ENCODE data around the gene NXF3. TPM values are rescaled to one million over a fixed set of nuclear protein-coding genes. Genes with fewer than 3 reads are reported as not detected.

NXF3 gene
- total and polyA plus RNA-seq, 12 donors, result 0.06 to 5.9 (median 1.3) TPM; not detected in 1

DNA sequence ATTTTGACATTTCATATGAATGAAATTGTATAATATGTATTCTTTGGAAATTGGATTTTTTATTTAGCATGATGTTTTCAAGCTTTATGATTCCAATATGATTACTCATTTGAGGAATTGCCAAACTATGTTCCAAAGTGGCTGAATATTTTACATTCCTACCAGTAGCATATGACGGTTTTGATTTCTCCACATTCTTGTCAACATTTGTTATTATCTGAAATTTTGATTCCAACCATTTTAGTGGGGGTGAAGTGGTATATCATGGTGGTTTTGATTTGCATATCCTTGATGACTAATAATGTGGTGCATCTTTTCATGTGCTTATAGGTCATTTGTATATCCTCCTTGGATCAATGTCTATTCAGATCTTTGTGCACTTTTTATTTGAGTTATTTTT, 26.3 kb downstream of the NXF3 start:
- WGBS, 4 donors, result 35 to 56% (median 51%) methylated on average over 1 of the region's 1 CpG
- no peak for DNase-seq
- H3K4me1 ChIP-seq (replicated peaks in 1 of 2), result no peaks in the 10 kb centered on the region
- no peaks in the 10 kb centered on the region for H3K36me3 ChIP-seq (replicated peaks in 1 of 2)
- TF ChIP-seq POLR2A (IDR thresholded peaks at IDR 0.05), result no peak
- no peak for TF ChIP-seq CTCF (IDR thresholded peaks at IDR 0.05)
- peaks cover 20% of the 10 kb centered on the region for H3K27me3 ChIP-seq
- H3K4me3 ChIP-seq, result no peak overlapping the region
- no peak overlapping the region for H3K27ac ChIP-seq
- no peaks in the 10 kb centered on the region for H3K9me3 ChIP-seq (replicated peaks in 1 of 3)
- intact Hi-C loops (cut with DNase I), result no loop called here

DNA sequence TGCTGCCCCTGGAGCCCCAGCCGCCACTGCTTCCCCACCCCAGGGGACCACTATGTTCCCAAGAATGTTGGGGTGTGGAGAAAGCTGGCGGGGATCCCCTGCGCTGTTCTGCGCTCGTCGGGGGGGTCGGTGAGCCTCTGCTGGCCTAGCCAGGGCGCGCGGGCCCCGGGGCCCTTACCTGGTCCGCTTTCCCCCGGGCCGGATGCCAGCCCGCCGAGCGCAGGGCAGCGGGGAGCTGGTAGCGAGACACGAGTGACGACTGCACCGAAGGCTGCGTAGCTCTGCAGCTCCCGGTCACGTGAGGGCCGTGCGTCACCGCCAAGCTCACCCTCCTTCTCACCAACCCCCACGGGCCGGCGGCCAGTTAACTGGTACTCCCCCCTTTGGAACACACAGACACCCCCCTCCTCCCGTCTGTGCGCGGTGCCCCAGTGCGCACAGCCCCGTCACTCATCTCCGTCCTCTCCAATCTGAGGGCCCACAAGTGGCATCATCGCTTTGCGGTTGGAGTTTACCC, 29.0 kb downstream of the NXF3 start, which contains the start of gene BEX1:
TSS of gene BEX1 (minus strand) at position 254 of the 517 bp plus-strand sequence. CDS start 897 bp downstream, outside the sequence.
- no peaks in the 10 kb centered on the region for H3K36me3 ChIP-seq (replicated peaks in 1 of 2)
- DNase-seq, result peak; percentile 24 to 91 (median 56)
- no peaks in the 10 kb centered on the region for H3K9me3 ChIP-seq (replicated peaks in 1 of 3)
- no peaks in the 10 kb centered on the region for H3K4me1 ChIP-seq (replicated peaks in 1 of 2)
- no peak for TF ChIP-seq CTCF (IDR thresholded peaks at IDR 0.05)
- TF ChIP-seq POLR2A (IDR thresholded peaks at IDR 0.05), result peak in 1 of 2 donors; percentile 44
- H3K27ac ChIP-seq, result peak within 1 kb of the TSS in 1 of 5 donors; percentile 65
- WGBS, 4 donors, result 0 to 41% (median 15%) methylated on average over 2 to 39 of the region's 39 CpGs
- intact Hi-C loops (cut with DNase I), result no loop called here
- H3K4me3 ChIP-seq, result peak within 1 kb of the TSS in 1 of 4 donors; percentile 31
- peaks cover 20% of the 10 kb centered on the region for H3K27me3 ChIP-seq

- peak in 3 of 7 donors; percentile 10 to 72 (median 20) for DNase-seq
- Histone ChIP-seq H3K9me3 (replicated peaks in 1 of 3) (no peaks in the 10 kb centered on the region), H3K27ac (peak overlapping the region in 1 of 5 donors; percentile 65), H3K27me3 (peaks cover 16% of the 10 kb centered on the region), H3K4me3 (peak overlapping the region in 1 of 4 donors; percentile 31), H3K4me1 (replicated peaks in 1 of 2) (no peaks in the 10 kb centered on the region), H3K36me3 (replicated peaks in 1 of 2) (no peaks in the 10 kb centered on the region)
- intact Hi-C loops (cut with DNase I), result no loop called here
- 1 to 26% (median 13%) methylated on average over 9 to 32 of the region's 34 CpGs for WGBS, 4 donors
- no peak for TF ChIP-seq CTCF (IDR thresholded peaks at IDR 0.05)
- no peak for TF ChIP-seq POLR2A (IDR thresholded peaks at IDR 0.05)
Observed at GRCh38 chrX:103063191-103063845, 29.6 kb downstream of the NXF3 start.

- peaks cover 4% of the 10 kb centered on the region for H3K27me3 ChIP-seq
- 73 to 85% (median 75%) methylated on average over 3 of the region's 3 CpGs for WGBS, 4 donors
- TF ChIP-seq POLR2A (IDR thresholded peaks at IDR 0.05) (no peak), CTCF (IDR thresholded peaks at IDR 0.05) (no peak)
- intact Hi-C loops (cut with DNase I), result no loop called here
- H3K27ac ChIP-seq, result no peak overlapping the region
- H3K4me1 ChIP-seq (replicated peaks in 1 of 2), result no peaks in the 10 kb centered on the region
- no peaks in the 10 kb centered on the region for H3K9me3 ChIP-seq (replicated peaks in 1 of 3)
- H3K36me3 ChIP-seq (replicated peaks in 1 of 2), result no peaks in the 10 kb centered on the region
- no peak for DNase-seq
- H3K4me3 ChIP-seq, result no peak overlapping the region
Observed at GRCh38 chrX:103061486-103061885, 31.5 kb downstream of the NXF3 start.

Data from adrenal gland (tissue), 12 donors.